ENCODE results near the gene GRM8. TPM values are rescaled to one million over a fixed set of nuclear protein-coding genes. Genes with fewer than 3 reads are reported as not detected.

The GRM8 gene
- total RNA-seq, 1 experiment from 2014 or later, result 1.8 TPM

- Histone ChIP-seq H3K79me1 (ENCODE audit: insufficient read depth, low read depth, low read length, poor library complexity, severe bottlenecking) (no peaks in the 10 kb centered on the region), H3K14ac (ENCODE audit: insufficient read depth, low read length) (no peak overlapping the region), H2BK120ac (ENCODE audit: low read depth, low read length, poor library complexity, severe bottlenecking) (no peak overlapping the region), H4K8ac (replicated peaks; ENCODE audit: insufficient read length, low read depth, low read length) (no peak overlapping the region), H3K23me2 (ENCODE audit: insufficient read length, low read depth, low read length, poor library complexity, severe bottlenecking) (no peaks in the 10 kb centered on the region), H3K4me1 (ENCODE audit: insufficient read depth, low read length) (no peaks in the 10 kb centered on the region), H3T11ph (ENCODE audit: low read length) (no peak overlapping the region), H3K79me2 (ENCODE audit: insufficient read depth, low read length) (no peaks in the 10 kb centered on the region), H3K56ac (ENCODE audit: insufficient read length, low read depth, low read length) (no peak overlapping the region), H3K9me3 (ENCODE audit: control insufficient read depth, low read depth, low read length) (no peaks in the 10 kb centered on the region), H3K4ac (ENCODE audit: low read depth, low read length) (no peak overlapping the region), H4K91ac (ENCODE audit: insufficient read length, low read depth, low read length) (no peak overlapping the region), H3K27me3 (ENCODE audit: insufficient read depth, low read length) (no peaks in the 10 kb centered on the region), H3K27ac (ENCODE audit: insufficient read length, low read depth, low read length) (no peak overlapping the region), H4K5ac (ENCODE audit: insufficient read length, low read depth, low read length) (no peak overlapping the region), H3K18ac (ENCODE audit: insufficient read length, low read depth, low read length) (no peak overlapping the region), H2BK12ac (ENCODE audit: insufficient read length, low read depth, low read length) (no peak overlapping the region), H2AFZ (ENCODE audit: low read length) (no peak overlapping the region), H4K20me1 (ENCODE audit: control insufficient read depth, insufficient read depth, insufficient read length) (no peaks in the 10 kb centered on the region), H3K9ac (ENCODE audit: extremely low read depth, insufficient read length, low read length) (no peak overlapping the region), H3K23ac (ENCODE audit: insufficient read length, low read depth, low read length) (no peak overlapping the region), H2BK15ac (ENCODE audit: low read depth, low read length) (no peak overlapping the region), H2BK20ac (ENCODE audit: low read depth, low read length, poor library complexity, severe bottlenecking) (no peak overlapping the region), H3K4me2 (ENCODE audit: insufficient read depth, insufficient read length, low read length) (no peak overlapping the region), H2AK5ac (ENCODE audit: insufficient read length, low read length) (no peak overlapping the region), H2BK5ac (ENCODE audit: insufficient read length, low read length) (no peak overlapping the region)
- no peak for TF ChIP-seq CTCF (conservative IDR thresholded peaks at IDR 0.05)
- WGBS (ENCODE audit: extremely low coverage, insufficient read length, low lambda C conversion rate), result no CpG with 5 or more reads among the region's 2 CpGs
- Mint-ChIP-seq H3K27me3 (ENCODE audit: low read depth) (peaks cover 2% of the 10 kb centered on the region; the same call in 1 of the 2 replicates), H3K9me3 (peaks cover 0 to 2% of the 10 kb centered on the region in 2 experiments; a peak in 2 of 5 replicates), H3K27ac (no peak overlapping the region), H3K4me3 (no peak overlapping the region), H3K4me1 (peaks cover 5 to 10% of the 10 kb centered on the region in 2 experiments), H3K36me3 (ENCODE audit: insufficient read depth in 1 of 3, low read depth in 3 of 3) (no peaks in the 10 kb centered on the region; a peak in 1 of 7 replicates)
- DNase-seq, result no peak
Measured at GRCh38 chr7:127040042-127040441, 212.7 kb downstream of the GRM8 start.

Data from H9 (cell line).